GM18951 (cell line): ENCODE results near the gene PTBP3.
"Not testable (repeated sequence)": the region's sequence is repeated elsewhere in the genome, so short reads cannot be mapped to it uniquely, and the experiment has no call there.

ENCODE experiments used
- POLR2A ChIP-seq: IDR thresholded peaks from 4 replicates; pipeline ENCODE4 v1.6.1; 2011; ENCODE audit warnings: mild to moderate bottlenecking; ENCODE audit not compliant: insufficient read length, insufficient read depth; ENCODE audit errors: extremely low read depth
- in situ Hi-C: fragments of 300-500 bp; cut with MboI; formaldehyde crosslinking; loops from one replicate; pipeline ENCODE4 v1.12.0; 2022; ENCODE audit warnings: low sequenced_read_pairs, mixed read lengths, inconsistent platforms; ENCODE audit not compliant: unreplicated experiment

Gene PTBP3

GRCh38 chr9:112332977-112333638, at the start of gene PTBP3:
TSS of gene PTBP3 (minus strand) at chr9:112333619. CDS start at chr9:112297865, 35,754 bp downstream.
- TF ChIP-seq POLR2A, result peak; percentile 76
- in situ Hi-C loops, result no loop called here

GRCh38 chr9:112382501-112383364, 49.3 kb upstream of the PTBP3 start:
- no peak for TF ChIP-seq POLR2A
- in situ Hi-C loops, result no loop called here

- no peak for TF ChIP-seq POLR2A
- in situ Hi-C loops, result no loop called here
Observed at GRCh38 chr9:112382066-112382465, 48.6 kb upstream of the PTBP3 start.

- in situ Hi-C loops, result no loop called here
- TF ChIP-seq POLR2A, result no peak
Observed at GRCh38 chr9:112380825-112381221, 47.4 kb upstream of the PTBP3 start.

GRCh38 chr9:112380102-112380824, 46.8 kb upstream of the PTBP3 start, which contains the start of gene HSDL2:
TSS of gene HSDL2 (plus strand) at chr9:112380108. CDS start at chr9:112380164, 56 bp downstream.
- no peak for TF ChIP-seq POLR2A
- in situ Hi-C loops, result no loop called here

- in situ Hi-C loops, result no loop called here
- TF ChIP-seq POLR2A, result peak; percentile 90
Observed at GRCh38 chr9:112379177-112380101, 46.0 kb upstream of the PTBP3 start.

GRCh38 chr9:112378328-112379176, 45.1 kb upstream of the PTBP3 start:
- no peak for TF ChIP-seq POLR2A
- in situ Hi-C loops, result no loop called here

GRCh38 chr9:112377684-112378327, 44.4 kb upstream of the PTBP3 start:
- no peak for TF ChIP-seq POLR2A
- in situ Hi-C loops, result no loop called here

- in situ Hi-C loops, result no loop called here
- no peak for TF ChIP-seq POLR2A
Observed at GRCh38 chr9:112377087-112377486, 43.7 kb upstream of the PTBP3 start.

- in situ Hi-C loops, result no loop called here
- TF ChIP-seq POLR2A, result no peak
Observed at GRCh38 chr9:112375361-112375760, 41.9 kb upstream of the PTBP3 start.

GRCh38 chr9:112374232-112374631, 40.8 kb upstream of the PTBP3 start:
- in situ Hi-C loops, result not testable (repeated sequence)

- in situ Hi-C loops, result not testable (repeated sequence)
Observed at GRCh38 chr9:112373666-112374065, 40.2 kb upstream of the PTBP3 start.
